Mesenchymal stem cell (in vitro differentiated cells and primary cell): ENCODE results near the gene PSMA6.

Source experiments
- DNase-seq: peaks from one replicate; pipeline ENCODE4 v3.0.0-alpha.2; 2013
- H2AFZ ChIP-seq: one replicate; pipeline ENCODE4 v1.6.1; 2013; ENCODE audit warnings: low read depth, mild to moderate bottlenecking, control low read depth, inconsistent platforms, low read length, moderate library complexity
- H2AK5ac ChIP-seq: 2 replicates; pipeline ENCODE4 v1.6.1; 2013; ENCODE audit warnings: low read length, moderate library complexity, mild to moderate bottlenecking, inconsistent platforms; ENCODE audit not compliant: severe bottlenecking
- H2BK120ac ChIP-seq: one replicate; pipeline ENCODE4 v1.6.1; 2013; ENCODE audit warnings: low read depth, mild to moderate bottlenecking, inconsistent platforms, low read length, moderate library complexity
- H2BK12ac ChIP-seq, 2 experiments: one replicate each; pipeline ENCODE4 v1.6.1; 2013; ENCODE audit warnings: inconsistent platforms in 2 of 2, low read length in 2 of 2, mild to moderate bottlenecking in 2 of 2, moderate library complexity in 2 of 2, control low read depth in 1 of 2
- H2BK15ac ChIP-seq: one replicate; pipeline ENCODE4 v1.6.1; 2013; ENCODE audit warnings: mild to moderate bottlenecking, low read depth, inconsistent platforms; ENCODE audit not compliant: poor library complexity, severe bottlenecking
- H2BK5ac ChIP-seq: 2 replicates; pipeline ENCODE4 v1.6.1; 2013; ENCODE audit warnings: low read depth, mild to moderate bottlenecking, low read length, control low read depth, inconsistent platforms; ENCODE audit not compliant: poor library complexity, severe bottlenecking
- H3K14ac ChIP-seq, 2 experiments: one replicate each; pipeline ENCODE4 v1.6.1; 2013; ENCODE audit warnings: inconsistent platforms in 2 of 2, low read length in 2 of 2, control low read depth in 1 of 2, mild to moderate bottlenecking in 1 of 2, moderate library complexity in 1 of 2
- H3K18ac ChIP-seq, 2 experiments: one replicate each; pipeline ENCODE4 v1.6.1; 2013; ENCODE audit warnings: inconsistent platforms in 2 of 2, low read length in 2 of 2, control low read depth in 1 of 2, low read depth in 1 of 2, mild to moderate bottlenecking in 1 of 2
- H3K23ac ChIP-seq, 2 experiments: one replicate each; pipeline ENCODE4 v1.6.1; 2013; ENCODE audit warnings: inconsistent platforms in 2 of 2, low read length in 2 of 2, mild to moderate bottlenecking in 2 of 2, moderate library complexity in 2 of 2, control low read depth in 1 of 2
- H3K27ac ChIP-seq: 2 replicates; pipeline ENCODE4 v1.5.1; 2013; ENCODE audit warnings: mild to moderate bottlenecking, moderate library complexity, low read length, control low read depth, inconsistent platforms; ENCODE audit not compliant: poor library complexity, severe bottlenecking
- H3K27me3 ChIP-seq, 2 experiments: 2 replicates each; pipeline versions ENCODE4 v1.6.1 to v1.7.0; 2013; ENCODE audit warnings: low read length in 2 of 2, mild to moderate bottlenecking in 2 of 2, moderate library complexity in 2 of 2, control low read depth in 1 of 2, inconsistent platforms in 1 of 2; ENCODE audit not compliant: control insufficient read depth in 1 of 2, insufficient read depth in 1 of 2
- H3K36me3 ChIP-seq, 2 experiments: 2 replicates each; pipeline versions ENCODE4 v1.6.1 to v1.7.0; 2013; ENCODE audit warnings: low read length in 2 of 2, control low read depth in 1 of 2, inconsistent platforms in 1 of 2, low read depth in 1 of 2, mild to moderate bottlenecking in 1 of 2; ENCODE audit not compliant: insufficient read depth in 2 of 2, control insufficient read depth in 1 of 2
- H3K4ac ChIP-seq, 2 experiments: one replicate each; pipeline ENCODE4 v1.6.1; 2013; ENCODE audit warnings: inconsistent platforms in 2 of 2, low read length in 2 of 2, mild to moderate bottlenecking in 2 of 2, moderate library complexity in 2 of 2, control low read depth in 1 of 2, low read depth in 1 of 2
- H3K4me1 ChIP-seq: 2 replicates; pipeline ENCODE4 v1.6.1; 2013; ENCODE audit warnings: low read depth, low read length, control low read depth; ENCODE audit not compliant: control insufficient read depth, insufficient read depth
- H3K4me2 ChIP-seq: 2 replicates; pipeline ENCODE4 v1.6.1; 2013; ENCODE audit warnings: low read length, mild to moderate bottlenecking, inconsistent platforms; ENCODE audit not compliant: poor library complexity, severe bottlenecking
- H3K4me3 ChIP-seq, 2 experiments: 2 replicates each; pipeline versions ENCODE4 v1.5.1 to v1.7.0; 2013; ENCODE audit warnings: low read length in 2 of 2, mild to moderate bottlenecking in 2 of 2, control low read depth in 1 of 2, low read depth in 1 of 2; ENCODE audit not compliant: insufficient read depth in 1 of 2
- H3K79me1 ChIP-seq: replicated peaks from 2 replicates; pipeline ENCODE4 v1.6.1; 2013; ENCODE audit warnings: mild to moderate bottlenecking, control low read depth, low read length, inconsistent platforms; ENCODE audit not compliant: poor library complexity, severe bottlenecking
- H3K9ac ChIP-seq: 2 replicates; pipeline ENCODE4 v1.7.0; 2013; ENCODE audit warnings: mild to moderate bottlenecking, low read length, moderate library complexity
- H3K9me3 ChIP-seq: 2 replicates; pipeline ENCODE4 v1.7.0; 2013; ENCODE audit warnings: mild to moderate bottlenecking, low read length; ENCODE audit not compliant: control insufficient read depth
- H4K8ac ChIP-seq: one replicate; pipeline ENCODE4 v1.6.1; 2013; ENCODE audit warnings: inconsistent platforms, mild to moderate bottlenecking, low read length, moderate library complexity
- H4K91ac ChIP-seq: one replicate; pipeline ENCODE4 v1.6.1; 2013; ENCODE audit warnings: mild to moderate bottlenecking, low read length, inconsistent platforms
- WGBS: methylation state at CpG from one replicate; pipeline ENCODE4 v1.1.7; 2013; ENCODE audit warnings: mixed read lengths; 5-methylcytosine and 5-hydroxymethylcytosine counted together

The PSMA6 gene

DNA sequence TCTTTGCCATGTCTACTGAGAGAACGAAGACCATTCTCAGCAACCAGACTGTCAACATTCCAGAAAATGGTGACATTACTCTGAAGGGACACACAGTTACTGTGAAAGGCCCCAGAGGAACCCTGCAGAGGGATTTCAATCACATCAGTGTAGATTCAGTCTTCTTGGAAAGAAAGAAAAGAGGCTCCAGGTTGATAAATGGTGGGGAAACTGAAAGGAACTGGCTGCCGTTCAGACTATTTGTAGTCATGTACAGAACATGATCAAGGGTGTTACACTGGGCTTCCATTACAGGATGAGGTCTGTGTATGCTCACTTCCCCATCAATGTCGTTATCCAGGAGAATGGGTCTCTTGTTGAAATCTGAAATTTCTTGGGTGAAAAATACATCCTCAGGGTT lies 29.7 kb upstream of the PSMA6 start:
- Histone ChIP-seq H4K91ac (no peak overlapping the region), H3K9ac (no peak overlapping the region), H2AFZ (no peak overlapping the region), H3K4me2 (no peak overlapping the region), H3K79me1 (peaks cover 6% of the 10 kb centered on the region), H2BK12ac (no peak overlapping the region), H2BK120ac (no peak overlapping the region), H3K23ac (no peak overlapping the region), H3K9me3 (no peaks in the 10 kb centered on the region), H3K27ac (no peak overlapping the region), H3K18ac (no peak overlapping the region), H3K4me3 (no peak overlapping the region), H3K4me1 (no peaks in the 10 kb centered on the region), H2AK5ac (no peak overlapping the region), H2BK15ac (no peak overlapping the region), H3K14ac (no peak overlapping the region), H3K4ac (no peak overlapping the region), H3K27me3 (no peaks in the 10 kb centered on the region), H2BK5ac (no peak overlapping the region), H4K8ac (no peak overlapping the region), H3K36me3 (peaks cover 0 to 16% of the 10 kb centered on the region in 2 experiments)
- WGBS: 98% methylated on average over 3 of the region's 3 CpGs
- no peak for DNase-seq

DNA sequence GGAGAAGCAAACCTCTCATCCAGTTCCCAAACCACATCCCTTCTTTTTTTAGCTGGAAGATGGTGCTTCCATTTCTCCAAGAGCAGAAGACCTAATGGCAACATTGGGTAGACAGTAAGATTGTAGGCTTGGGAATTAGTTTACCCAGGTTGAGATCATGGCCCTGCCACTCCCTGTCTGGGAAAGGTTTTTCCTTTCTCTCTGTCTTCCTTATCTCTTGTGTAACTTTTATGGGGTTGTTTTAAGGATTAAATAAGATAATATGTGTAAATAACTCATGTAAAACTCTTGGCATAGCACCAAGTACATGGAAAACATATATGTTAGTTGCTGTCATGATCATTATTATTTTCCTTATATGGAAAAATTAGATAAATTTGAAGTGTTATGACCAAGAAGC lies 23.2 kb upstream of the PSMA6 start:
- H4K91ac ChIP-seq: no peak overlapping the region
- H3K36me3 ChIP-seq: peaks cover 7 to 44% of the 10 kb centered on the region in 2 experiments
- no peak overlapping the region for H3K9ac ChIP-seq
- H3K27ac ChIP-seq: no peak overlapping the region
- no peak overlapping the region for H3K4me2 ChIP-seq
- no peak overlapping the region for H3K14ac ChIP-seq
- no peaks in the 10 kb centered on the region for H3K9me3 ChIP-seq
- H3K27me3 ChIP-seq: no peaks in the 10 kb centered on the region
- H3K4me3 ChIP-seq: no peak overlapping the region
- no peak overlapping the region for H2BK15ac ChIP-seq
- H3K79me1 ChIP-seq: peaks cover 3% of the 10 kb centered on the region
- DNase-seq: no peak
- no peak overlapping the region for H3K4ac ChIP-seq
- no peak overlapping the region for H2AFZ ChIP-seq
- H4K8ac ChIP-seq: no peak overlapping the region
- H2AK5ac ChIP-seq: no peak overlapping the region
- no peak overlapping the region for H3K18ac ChIP-seq
- no peaks in the 10 kb centered on the region for H3K4me1 ChIP-seq
- no peak overlapping the region for H3K23ac ChIP-seq
- no peak overlapping the region for H2BK12ac ChIP-seq
- H2BK5ac ChIP-seq: no peak overlapping the region
- no peak overlapping the region for H2BK120ac ChIP-seq

DNA sequence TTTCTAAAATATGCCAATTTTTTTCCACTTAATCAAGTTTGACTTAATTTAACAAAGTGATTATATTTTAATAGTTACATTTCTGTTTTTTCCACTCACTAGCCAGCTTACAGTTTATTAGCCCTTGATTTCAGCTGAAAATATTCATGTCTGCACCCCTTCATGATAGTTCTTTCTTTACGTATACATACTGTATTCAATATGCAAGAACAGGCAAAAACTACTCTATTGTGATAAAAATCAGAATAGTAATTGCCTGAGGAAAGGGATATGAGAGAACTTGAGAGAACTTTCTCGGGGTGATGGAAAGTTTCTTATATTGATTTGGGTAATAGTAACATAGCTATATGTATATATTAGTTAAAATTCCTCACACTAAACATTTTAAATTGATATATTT lies 17.4 kb upstream of the PSMA6 start:
- no peak overlapping the region for H3K27ac ChIP-seq
- H2AK5ac ChIP-seq: no peak overlapping the region
- no peaks in the 10 kb centered on the region for H3K79me1 ChIP-seq
- no peak overlapping the region for H2BK5ac ChIP-seq
- H3K4me1 ChIP-seq: no peaks in the 10 kb centered on the region
- no peak overlapping the region for H2AFZ ChIP-seq
- H2BK12ac ChIP-seq: no peak overlapping the region
- no peak overlapping the region for H3K4me3 ChIP-seq
- H3K27me3 ChIP-seq: no peaks in the 10 kb centered on the region
- H3K4ac ChIP-seq: no peak overlapping the region
- DNase-seq: no peak
- no peak overlapping the region for H3K4me2 ChIP-seq
- no peak overlapping the region for H3K18ac ChIP-seq
- H3K9ac ChIP-seq: no peak overlapping the region
- WGBS: no CpG with 5 or more reads among the region's 2 CpGs
- no peak overlapping the region for H3K14ac ChIP-seq
- H3K36me3 ChIP-seq: peaks cover 7 to 54% of the 10 kb centered on the region in 2 experiments
- no peaks in the 10 kb centered on the region for H3K9me3 ChIP-seq
- no peak overlapping the region for H4K91ac ChIP-seq
- no peak overlapping the region for H4K8ac ChIP-seq
- no peak overlapping the region for H3K23ac ChIP-seq
- H2BK15ac ChIP-seq: no peak overlapping the region
- no peak overlapping the region for H2BK120ac ChIP-seq

DNA sequence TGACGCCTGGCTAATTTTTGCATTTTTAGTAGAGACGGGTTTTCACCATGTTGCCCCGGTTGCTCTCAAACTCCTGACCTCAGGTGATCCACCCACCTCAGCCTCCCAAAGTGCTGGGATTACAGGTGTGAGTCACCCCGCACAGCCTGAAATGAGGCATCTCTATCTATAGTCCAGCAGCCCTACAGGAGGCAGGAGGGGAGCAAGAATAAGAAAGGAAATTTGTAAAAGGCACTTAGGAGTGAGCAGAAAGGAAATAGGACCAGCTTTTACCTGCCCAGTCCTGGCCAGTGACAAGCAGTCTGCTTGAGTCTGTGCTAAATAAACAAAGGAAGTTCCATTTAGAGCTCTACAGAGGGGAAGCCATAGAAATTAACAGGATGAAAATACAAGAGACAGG lies 15.0 kb upstream of the PSMA6 start:
- Histone ChIP-seq H2BK12ac (no peak overlapping the region), H3K23ac (no peak overlapping the region), H3K18ac (no peak overlapping the region), H3K4me2 (no peak overlapping the region), H3K4me3 (no peak overlapping the region), H3K14ac (no peak overlapping the region), H3K9me3 (no peaks in the 10 kb centered on the region), H2BK5ac (no peak overlapping the region), H3K79me1 (no peaks in the 10 kb centered on the region), H3K36me3 (peaks cover 4 to 37% of the 10 kb centered on the region in 2 experiments), H4K91ac (no peak overlapping the region), H2BK120ac (no peak overlapping the region), H3K4me1 (no peaks in the 10 kb centered on the region), H2AFZ (no peak overlapping the region), H4K8ac (no peak overlapping the region), H2AK5ac (no peak overlapping the region), H3K27ac (no peak overlapping the region), H3K9ac (no peak overlapping the region), H3K27me3 (no peaks in the 10 kb centered on the region), H2BK15ac (no peak overlapping the region), H3K4ac (peak overlapping the region in 1 of 2 experiments; percentile 64)
- 95% methylated on average over 4 of the region's 4 CpGs for WGBS
- peak; percentile 2 for DNase-seq
